ENCODE measurements around the gene TMEM269. TPM values are rescaled to one million over a fixed set of nuclear protein-coding genes. Genes with fewer than 3 reads are reported as not detected.

Gene TMEM269
- total RNA-seq, 1 experiment from 2014 or later: 1.7 TPM

GRCh38 chr1:42780176-42780575 lies 4.6 kb upstream of the TMEM269 start:
- Histone ChIP-seq H3K9me3 (ENCODE audit: low read depth, low read length, poor library complexity, severe bottlenecking) (no peaks in the 10 kb centered on the region), H3K36me3 (ENCODE audit: insufficient read depth, low read length, poor library complexity, severe bottlenecking) (peaks cover 48% of the 10 kb centered on the region), H3K27me3 (replicated peaks; ENCODE audit: insufficient read depth, low read depth, low read length, poor library complexity) (no peaks in the 10 kb centered on the region), H3K27ac (ENCODE audit: low read depth, low read length, poor library complexity, severe bottlenecking) (no peak overlapping the region), H3K4me3 (ENCODE audit: low read depth, low read length, poor library complexity, severe bottlenecking) (no peak overlapping the region), H3K4me1 (ENCODE audit: insufficient read depth, low read length, poor library complexity, severe bottlenecking) (no peaks in the 10 kb centered on the region)
- BruUV-seq (replicated peaks): no TSS peak
- ChIA-PET CTCF (interaction anchor here (0.8 to 1.1 kb wide), 2 partner anchors 13 to 14 kb away, joined by 3 read pairs; no protein-coding TSS in a partner anchor), POLR2A (ENCODE audit: low non-redundant PET) (no interaction called here)
- intact Hi-C loops (cut with micrococcal nuclease; ENCODE audit: unreplicated experiment): no loop called here
- DNase-seq (ENCODE audit: low spot score): no peak
- TF ChIP-seq CTCF (conservative IDR thresholded peaks at IDR 0.05; ENCODE audit: low read depth, low read length) (no peak), EZH2 (IDR thresholded peaks at IDR 0.05; ENCODE audit: borderline replicate concordance, low read depth, low read length, poor library complexity, severe bottlenecking) (no peak)

- no TSS peak for BruUV-seq (replicated peaks)
- TF ChIP-seq EZH2 (IDR thresholded peaks at IDR 0.05; ENCODE audit: borderline replicate concordance, low read depth, low read length, poor library complexity, severe bottlenecking) (no peak), CTCF (conservative IDR thresholded peaks at IDR 0.05; ENCODE audit: low read depth, low read length) (no peak)
- no peaks in the 10 kb centered on the region for H3K27me3 ChIP-seq (replicated peaks; ENCODE audit: insufficient read depth, low read depth, low read length, poor library complexity)
- H3K9me3 ChIP-seq (ENCODE audit: low read depth, low read length, poor library complexity, severe bottlenecking): no peaks in the 10 kb centered on the region
- intact Hi-C loops (cut with micrococcal nuclease; ENCODE audit: unreplicated experiment): no loop called here
- CTCF ChIA-PET: no interaction called here
- peaks cover 22% of the 10 kb centered on the region for H3K36me3 ChIP-seq (ENCODE audit: insufficient read depth, low read length, poor library complexity, severe bottlenecking)
- POLR2A ChIA-PET (ENCODE audit: low non-redundant PET): no interaction called here
- no peaks in the 10 kb centered on the region for H3K4me1 ChIP-seq (ENCODE audit: insufficient read depth, low read length, poor library complexity, severe bottlenecking)
- DNase-seq (ENCODE audit: low spot score): no peak
- no peak overlapping the region for H3K27ac ChIP-seq (ENCODE audit: low read depth, low read length, poor library complexity, severe bottlenecking)
- no peak overlapping the region for H3K4me3 ChIP-seq (ENCODE audit: low read depth, low read length, poor library complexity, severe bottlenecking)
Observed at GRCh38 chr1:42783092-42783491, 1.7 kb upstream of the TMEM269 start.

GRCh38 chr1:42784547-42784945 lies 245 bp upstream of the TMEM269 start:
- H3K4me3 ChIP-seq (ENCODE audit: low read depth, low read length, poor library complexity, severe bottlenecking): no peak overlapping the region
- H3K27ac ChIP-seq (ENCODE audit: low read depth, low read length, poor library complexity, severe bottlenecking): no peak overlapping the region
- ChIA-PET POLR2A (ENCODE audit: low non-redundant PET) (interaction anchor here (0.6 kb wide), 1 partner anchor 67 kb away, joined by 3 read pairs; no protein-coding TSS in a partner anchor), CTCF (interaction anchor here (0.6 kb wide), 1 partner anchor 19 kb away, joined by 8 read pairs; no protein-coding TSS in a partner anchor)
- H3K4me1 ChIP-seq (ENCODE audit: insufficient read depth, low read length, poor library complexity, severe bottlenecking): no peaks in the 10 kb centered on the region
- no peak for DNase-seq (ENCODE audit: low spot score)
- no peaks in the 10 kb centered on the region for H3K9me3 ChIP-seq (ENCODE audit: low read depth, low read length, poor library complexity, severe bottlenecking)
- peaks cover 16% of the 10 kb centered on the region for H3K36me3 ChIP-seq (ENCODE audit: insufficient read depth, low read length, poor library complexity, severe bottlenecking)
- intact Hi-C loops (cut with micrococcal nuclease; ENCODE audit: unreplicated experiment): no loop called here
- no peaks in the 10 kb centered on the region for H3K27me3 ChIP-seq (replicated peaks; ENCODE audit: insufficient read depth, low read depth, low read length, poor library complexity)
- no TSS peak for BruUV-seq (replicated peaks)
- TF ChIP-seq EZH2 (IDR thresholded peaks at IDR 0.05; ENCODE audit: borderline replicate concordance, low read depth, low read length, poor library complexity, severe bottlenecking): no peak
- no peak for TF ChIP-seq CTCF (conservative IDR thresholded peaks at IDR 0.05; ENCODE audit: low read depth, low read length)

Measured in A673 (cell line).